Naive thymus-derived CD4-positive, alpha-beta T cell (primary cell): ENCODE results near the gene REEP2. TPM values are rescaled to one million over a fixed set of nuclear protein-coding genes. Genes with fewer than 3 reads are reported as not detected.

ENCODE experiments used
- ATAC-seq: fragments of 150-1000 bp; cut with Tn5 transposase; 2 replicates; pipeline ENCODE4 v1.10.0; 2021; ENCODE audit warnings: mild to moderate bottlenecking, moderate library complexity
- CTCF ChIA-PET: fragments of 350-600 bp; sonication (Branson Sonifier 250); formaldehyde crosslinking; loops from one replicate; lab custom pipeline; 2021; ENCODE audit warnings: antibody characterized with exemption; lab: Charles Lee
- POLR2A ChIA-PET: fragments of 350-600 bp; sonication (Branson Sonifier 250); formaldehyde crosslinking; loops from one replicate; lab custom pipeline; 2021; ENCODE audit warnings: antibody characterized with exemption, inconsistent platforms; lab: Charles Lee
- DNase-seq, 9 donors: peaks; one replicate each; pipeline versions ENCODE4 v3.0.0 to v3.0.0-alpha.2; 2020 to 2022; ENCODE audit warnings: mixed read lengths in 1 of 9
- H3K27ac ChIP-seq: one replicate; pipeline ENCODE4 v1.7.0; 2013; ENCODE audit warnings: mild to moderate bottlenecking, low read depth, low read length, moderate library complexity
- H3K27me3 ChIP-seq, 2 donors: one replicate each; pipeline ENCODE4 v1.7.0; 2013; ENCODE audit warnings: low read length in 2 of 2, mild to moderate bottlenecking in 2 of 2, moderate library complexity in 2 of 2; ENCODE audit not compliant: control insufficient read depth in 2 of 2, insufficient read depth in 2 of 2
- H3K36me3 ChIP-seq, 3 experiments: 1 replicate in 2 of 3; 2 replicates in 1 of 3; pipeline ENCODE4 v1.7.0; 2013; ENCODE audit warnings: low read length in 3 of 3, mild to moderate bottlenecking in 3 of 3, moderate library complexity in 1 of 3; ENCODE audit not compliant: insufficient read depth in 3 of 3, control insufficient read depth in 2 of 3
- H3K4me1 ChIP-seq, 2 donors: one replicate each; pipeline ENCODE4 v1.7.0; 2013; ENCODE audit warnings: low read length in 2 of 2, mild to moderate bottlenecking in 2 of 2, moderate library complexity in 1 of 2; ENCODE audit not compliant: control insufficient read depth in 2 of 2, insufficient read depth in 2 of 2
- H3K4me3 ChIP-seq: 2 replicates; pipeline ENCODE4 v1.7.0; 2013; ENCODE audit warnings: mild to moderate bottlenecking, low read length
- H3K9me3 ChIP-seq, 3 experiments: 1 replicate in 2 of 3; 2 replicates in 1 of 3; pipeline ENCODE4 v1.7.0; 2013; ENCODE audit warnings: low read length in 3 of 3; ENCODE audit not compliant: control insufficient read depth in 2 of 3
- H3K27ac Mint-ChIP-seq, 9 donors: one replicate each; pipeline ENCODE4 v1.8.0; 2020 to 2022; ENCODE audit warnings: mixed read lengths in 9 of 9, mild to moderate bottlenecking in 8 of 9, moderate library complexity in 5 of 9, inconsistent platforms in 2 of 9
- H3K27me3 Mint-ChIP-seq, 5 donors: one replicate each; pipeline ENCODE4 v1.8.0; 2021 to 2022; ENCODE audit warnings: mixed read lengths in 5 of 5, mild to moderate bottlenecking in 1 of 5
- H3K36me3 Mint-ChIP-seq, 5 donors: one replicate each; pipeline ENCODE4 v1.8.0; 2020 to 2022; ENCODE audit warnings: mixed read lengths in 5 of 5, mild to moderate bottlenecking in 3 of 5, inconsistent platforms in 1 of 5
- H3K4me1 Mint-ChIP-seq, 7 donors: one replicate each; pipeline ENCODE4 v1.8.0; 2020 to 2022; ENCODE audit warnings: mixed read lengths in 7 of 7, mild to moderate bottlenecking in 3 of 7, inconsistent platforms in 1 of 7
- H3K4me3 Mint-ChIP-seq, 10 donors: one replicate each; pipeline ENCODE4 v1.8.0; 2020 to 2022; ENCODE audit warnings: mild to moderate bottlenecking in 10 of 10, mixed read lengths in 10 of 10, moderate library complexity in 6 of 10, inconsistent platforms in 2 of 10
- H3K9me3 Mint-ChIP-seq, 11 donors: one replicate each; pipeline ENCODE4 v1.8.0; 2020 to 2022; ENCODE audit warnings: mixed read lengths in 11 of 11, mild to moderate bottlenecking in 4 of 11, inconsistent platforms in 1 of 11, moderate library complexity in 1 of 11
- intact Hi-C, 2 donors: fragments of 100-400 bp; cut with micrococcal nuclease; formaldehyde crosslinking; loops; one replicate each; pipeline ENCODE4 v1.15.1; 2023
- polyA plus RNA-seq, 2 donors: library from polyadenylated mRNA; unstranded; fragments of 300-500 nt; fragmentation: Illumina TruSeq; gene quantifications; one replicate each; pipeline ENCODE4 v1.2.3, GENCODE V29; 2021
- total RNA-seq, 6 experiments: library from RNA in 5 of 6; stranded (reverse) in 5 of 6; gene quantifications; 1 replicate in 5 of 6; 2 replicates in 1 of 6; pipeline ENCODE4 v1.2.3 and lab custom pipeline; 2021 to 2026

The REEP2 gene
- total and polyA plus RNA-seq, 7 experiments from 2014 or later, result 0.94 to 1.2 TPM; not detected in 5

GRCh38 chr5:138459311-138459933, 20.6 kb downstream of the REEP2 start:
- peak overlapping the region; percentile 56 to 88 (median 74) for H3K4me3 Mint-ChIP-seq
- Histone ChIP-seq H3K9me3 (no peaks in the 10 kb centered on the region), H3K36me3 (no peaks in the 10 kb centered on the region), H3K27me3 (no peaks in the 10 kb centered on the region), H3K4me1 (peaks cover 26 to 35% of the 10 kb centered on the region in 2 donors), H3K4me3 (no peak overlapping the region), H3K27ac (peak overlapping the region; percentile 49)
- H3K4me1 Mint-ChIP-seq, result peaks cover 23 to 48% (median 40%) of the 10 kb centered on the region in 7 donors
- CTCF ChIA-PET, result no interaction called here
- no peaks in the 10 kb centered on the region for H3K9me3 Mint-ChIP-seq
- ATAC-seq (peak; percentile 58), DNase-seq (peak in 8 of 9 donors; percentile 57 to 93 (median 67))
- no peaks in the 10 kb centered on the region for H3K27me3 Mint-ChIP-seq
- peak overlapping the region; percentile 90 to 99 (median 97) for H3K27ac Mint-ChIP-seq
- intact Hi-C loops, result loop anchor here (1.0 kb wide), 1 partner anchor 9 kb away; no protein-coding TSS in a partner anchor
- peaks cover 0 to 4% (median 0%) of the 10 kb centered on the region in 5 donors for H3K36me3 Mint-ChIP-seq
- POLR2A ChIA-PET, result interaction anchor here (0.6 to 2.0 kb wide), 4 partner anchors 10 to 121 kb away, joined by 3 to 5 read pairs (median 4); partner anchors contain the start of gene FAM53C

GRCh38 chr5:138460032-138460693, 21.3 kb downstream of the REEP2 start:
- H3K4me3 ChIP-seq, result no peak overlapping the region
- CTCF ChIA-PET, result interaction anchor here (2.3 kb wide), 1 partner anchor 10 kb away, joined by 14 read pairs; no protein-coding TSS in a partner anchor
- peaks cover 26 to 35% of the 10 kb centered on the region in 2 donors for H3K4me1 ChIP-seq
- peaks cover 23 to 48% (median 40%) of the 10 kb centered on the region in 7 donors for H3K4me1 Mint-ChIP-seq
- H3K9me3 ChIP-seq, result no peaks in the 10 kb centered on the region
- peak overlapping the region in 7 of 10 donors; percentile 2 to 88 (median 42) for H3K4me3 Mint-ChIP-seq
- H3K27me3 Mint-ChIP-seq, result no peaks in the 10 kb centered on the region
- H3K36me3 Mint-ChIP-seq, result peaks cover 0 to 4% (median 0%) of the 10 kb centered on the region in 5 donors
- H3K36me3 ChIP-seq, result peaks cover 0 to 5% (median 0%) of the 10 kb centered on the region in 3 experiments
- peak overlapping the region; percentile 69 to 99 (median 94) for H3K27ac Mint-ChIP-seq
- intact Hi-C loops, result loop anchor here (10.0 kb wide), 3 partner anchors 425 to 1655 kb away; partner anchors contain the start of genes FAM13B (in 1 of the 2), PROB1 (in 1 of the 2) and PURA (in 1 of the 2)
- POLR2A ChIA-PET, result interaction anchor here (0.6 to 2.0 kb wide), 4 partner anchors 10 to 83 kb away, joined by 3 to 7 read pairs (median 4); partner anchors contain the start of gene ETF1
- peak overlapping the region; percentile 36 for H3K27ac ChIP-seq
- no peaks in the 10 kb centered on the region for H3K27me3 ChIP-seq
- H3K9me3 Mint-ChIP-seq, result peaks cover 0 to under 1% (median 0%) of the 10 kb centered on the region in 11 donors
- ATAC-seq (no peak), DNase-seq (no peak)

- H3K27ac ChIP-seq, result no peak overlapping the region
- Mint-ChIP-seq H3K36me3 (peaks cover 0 to 5% (median 0%) of the 10 kb centered on the region in 5 donors), H3K4me3 (peak overlapping the region in 3 of 10 donors; percentile 9 to 19 (median 11)), H3K27ac (peak overlapping the region; percentile 21 to 94 (median 80)), H3K4me1 (peaks cover 25 to 50% (median 42%) of the 10 kb centered on the region in 7 donors), H3K27me3 (peaks cover 0 to 2% (median 0%) of the 10 kb centered on the region in 5 donors), H3K9me3 (peaks cover 0 to 2% (median 0%) of the 10 kb centered on the region in 11 donors)
- peaks cover 31 to 41% of the 10 kb centered on the region in 2 donors for H3K4me1 ChIP-seq
- no peak for DNase-seq
- H3K27me3 ChIP-seq, result no peaks in the 10 kb centered on the region
- peaks cover 0 to 6% (median 0%) of the 10 kb centered on the region in 3 experiments for H3K36me3 ChIP-seq
- ATAC-seq, result no peak
- no peak overlapping the region for H3K4me3 ChIP-seq
- intact Hi-C loops, result loop anchor here (10.0 kb wide), 3 partner anchors 427 to 1653 kb away; partner anchors contain the start of genes FAM13B (in 1 of the 2), PROB1 (in 1 of the 2) and PURA (in 1 of the 2)
- POLR2A ChIA-PET, result interaction anchor here (0.6 to 2.0 kb wide), 4 partner anchors 31 to 1144 kb away, joined by 3 to 7 read pairs (median 6); partner anchors contain the start of gene ETF1
- H3K9me3 ChIP-seq, result no peaks in the 10 kb centered on the region
- CTCF ChIA-PET, result interaction anchor here (1.6 to 2.3 kb wide), 3 partner anchors 11 to 108 kb away, joined by 5 to 14 read pairs (median 5); no protein-coding TSS in a partner anchor
Observed at GRCh38 chr5:138461343-138462125, 22.7 kb downstream of the REEP2 start.

- ChIA-PET POLR2A (interaction anchor here (1.1 to 2.8 kb wide), 6 partner anchors 8 to 112 kb away, joined by 3 to 16 read pairs (median 8); partner anchors contain the start of genes ETF1 and HSPA9), CTCF (interaction anchor here (0.6 to 2.0 kb wide), 6 partner anchors 9 to 40 kb away, joined by 3 to 8 read pairs (median 4); no protein-coding TSS in a partner anchor)
- H3K4me1 ChIP-seq, result peaks cover 35 to 48% of the 10 kb centered on the region in 2 donors
- intact Hi-C loops, result loop anchor here (1.0 to 10.0 kb wide), 15 partner anchors 13 to 1651 kb away; partner anchors contain the start of genes CDC23 (in 1 of the 2), FAM13B (in 1 of the 2), HNRNPA0 (in 1 of the 2) and HSPA9 (in 1 of the 2)
- peaks cover 0 to 8% (median 0%) of the 10 kb centered on the region in 3 experiments for H3K36me3 ChIP-seq
- peak overlapping the region; percentile 76 to 97 (median 91) for H3K27ac Mint-ChIP-seq
- ATAC-seq, result no peak
- H3K27ac ChIP-seq, result peak overlapping the region; percentile 91
- peaks cover 0 to 23% (median 14%) of the 10 kb centered on the region in 5 donors for H3K36me3 Mint-ChIP-seq
- peaks cover 0 to 20% (median 0%) of the 10 kb centered on the region in 5 donors for H3K27me3 Mint-ChIP-seq
- H3K4me1 Mint-ChIP-seq, result peaks cover 39 to 55% (median 51%) of the 10 kb centered on the region in 7 donors
- no peaks in the 10 kb centered on the region for H3K9me3 ChIP-seq
- peak overlapping the region; percentile 95 for H3K4me3 ChIP-seq
- peaks cover 0 to 2% (median 0%) of the 10 kb centered on the region in 11 donors for H3K9me3 Mint-ChIP-seq
- DNase-seq, result no peak
- no peaks in the 10 kb centered on the region for H3K27me3 ChIP-seq
- H3K4me3 Mint-ChIP-seq, result peak overlapping the region; percentile 78 to 93 (median 89)
Observed at GRCh38 chr5:138463419-138464007, 24.7 kb downstream of the REEP2 start.

GRCh38 chr5:138464008-138464387, 25.1 kb downstream of the REEP2 start:
- Mint-ChIP-seq H3K4me1 (peaks cover 36 to 54% (median 50%) of the 10 kb centered on the region in 7 donors), H3K27ac (peak overlapping the region; percentile 76 to 97 (median 91)), H3K9me3 (peaks cover 0 to 2% (median 0%) of the 10 kb centered on the region in 11 donors), H3K4me3 (peak overlapping the region; percentile 78 to 93 (median 89)), H3K27me3 (peaks cover 0 to 20% (median 0%) of the 10 kb centered on the region in 5 donors), H3K36me3 (peaks cover 0 to 21% (median 17%) of the 10 kb centered on the region in 5 donors)
- Histone ChIP-seq H3K27ac (peak overlapping the region; percentile 91), H3K9me3 (no peaks in the 10 kb centered on the region), H3K27me3 (no peaks in the 10 kb centered on the region), H3K4me1 (peaks cover 31 to 43% of the 10 kb centered on the region in 2 donors), H3K4me3 (peak overlapping the region; percentile 95), H3K36me3 (peaks cover 0 to 8% (median 0%) of the 10 kb centered on the region in 3 experiments)
- ChIA-PET CTCF (interaction anchor here (0.6 to 3.1 kb wide), 7 partner anchors 9 to 291 kb away, joined by 3 to 24 read pairs (median 5); no protein-coding TSS in a partner anchor), POLR2A (interaction anchor here (0.8 to 2.9 kb wide), 7 partner anchors 8 to 431 kb away, joined by 3 to 16 read pairs (median 8); partner anchors contain the start of genes FAM13B and HSPA9)
- DNase-seq (peak; percentile 90 to 97 (median 94)), ATAC-seq (peak; percentile 71)
- intact Hi-C loops, result loop anchor here (1.0 to 10.0 kb wide), 15 partner anchors 14 to 1651 kb away; partner anchors contain the start of genes CDC23 (in 1 of the 2), FAM13B (in 1 of the 2), HNRNPA0 (in 1 of the 2) and HSPA9 (in 1 of the 2)
